ENCODE results near the gene FAAP20.

DNA sequence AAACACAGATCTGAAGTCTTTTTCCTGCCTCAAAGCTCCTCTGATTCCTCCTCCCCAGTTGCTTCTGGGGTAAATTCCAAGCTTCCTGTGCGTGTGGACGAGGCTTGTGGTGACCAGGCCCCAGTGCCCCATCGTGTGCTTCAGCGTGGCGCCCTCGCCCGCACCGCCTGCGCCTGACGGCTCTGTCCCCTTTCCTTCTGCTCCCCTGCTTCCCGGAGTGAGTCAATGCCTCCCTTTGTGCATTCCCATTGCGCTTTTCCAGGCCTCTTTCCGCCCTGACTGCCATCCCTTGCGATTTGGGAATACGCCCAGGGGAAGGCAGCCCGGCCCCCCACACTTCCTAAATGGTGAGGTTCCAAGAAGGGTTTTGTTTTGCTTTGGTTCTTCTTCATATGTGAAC lies 36.3 kb downstream of the FAAP20 start:
- TF ChIP-seq YY1 (IDR thresholded peaks at IDR 0.05; ENCODE audit: insufficient read depth, insufficient read length) = no peak
- no peak for TF ChIP-seq ZNF274 (IDR thresholded peaks at IDR 0.05; ENCODE audit: low read depth, low read length)
